H1 (cell line): ENCODE measurements around the gene RNASE7. TPM values are rescaled to one million over a fixed set of nuclear protein-coding genes. Genes with fewer than 3 reads are reported as not detected.
A peak's percentile ranks its signal among the peaks of the same experiment; 100 is the strongest.

Experiments used
- CTCF ChIA-PET: fragments of 300-600 bp; sonication (Branson Sonifier 250); formaldehyde crosslinking; loops from one replicate; lab custom pipeline; 2021; ENCODE audit not compliant: partially characterized antibody; lab: Charles Lee
- POLR2A ChIA-PET: fragments of 300-600 bp; sonication (Branson Sonifier 250); formaldehyde crosslinking; loops from one replicate; lab custom pipeline; 2021; ENCODE audit warnings: inconsistent platforms; ENCODE audit not compliant: partially characterized antibody; lab: Charles Lee
- DNase-seq, 2 experiments: peaks; one replicate each; pipeline versions ENCODE4 v3.0.0 to v3.0.0-alpha.2; 2010 to 2022; ENCODE audit warnings: low spot score in 2 of 2, low read depth in 1 of 2, mixed read lengths in 1 of 2
- FAIRE-seq: peaks from 2 replicates; lab custom pipeline; 2011; peaks lifted over from hg19 to GRCh38; lab: Jason Lieb, UNC
- H2AFZ ChIP-seq: 2 replicates; pipeline ENCODE4 v1.8.1; 2012; ENCODE audit warnings: low read length, inconsistent platforms
- H2AK5ac ChIP-seq: 2 replicates; pipeline ENCODE4 v1.6.1; 2013; ENCODE audit warnings: low read depth, low read length
- H2BK120ac ChIP-seq: replicated peaks from 2 replicates; pipeline ENCODE3; 2013; ENCODE audit warnings: low read depth, low read length, inconsistent platforms
- H2BK12ac ChIP-seq: 2 replicates; pipeline ENCODE4 v1.6.1; 2013; ENCODE audit warnings: low read depth, low read length
- H2BK15ac ChIP-seq: 2 replicates; pipeline ENCODE4 v1.6.1; 2013; ENCODE audit warnings: low read length
- H2BK20ac ChIP-seq: 2 replicates; pipeline ENCODE4 v1.6.1; 2013; ENCODE audit warnings: low read length
- H2BK5ac ChIP-seq: 2 replicates; pipeline ENCODE4 v1.6.1; 2013; ENCODE audit warnings: low read depth, low read length
- H3K14ac ChIP-seq: 2 replicates; pipeline ENCODE4 v1.6.1; 2013; ENCODE audit warnings: inconsistent platforms; ENCODE audit not compliant: insufficient read length
- H3K18ac ChIP-seq: 2 replicates; pipeline ENCODE4 v1.6.1; 2013; ENCODE audit warnings: low read length; ENCODE audit errors: extremely low read depth
- H3K23ac ChIP-seq: 2 replicates; pipeline ENCODE4 v1.6.1; 2013; ENCODE audit warnings: inconsistent platforms; ENCODE audit not compliant: insufficient read length
- H3K23me2 ChIP-seq: 2 replicates; pipeline ENCODE4 v1.6.1; 2013; ENCODE audit warnings: low read depth, low read length
- H3K27ac ChIP-seq: 2 replicates; pipeline ENCODE4 v1.6.1; 2011; ENCODE audit warnings: low read depth, low read length, inconsistent platforms
- H3K27me3 ChIP-seq, 4 experiments: replicated peaks in 1 of 4; 1 replicate in 1 of 4; 2 replicates in 3 of 4; pipeline versions ENCODE4 v1.6.1 to v1.8.1; 2011 to 2013; ENCODE audit warnings: low read length in 3 of 4, mild to moderate bottlenecking in 3 of 4, inconsistent platforms in 2 of 4, mixed read lengths in 2 of 4, moderate library complexity in 1 of 4; ENCODE audit not compliant: control insufficient read depth in 3 of 4, insufficient read depth in 3 of 4; ENCODE audit errors: extremely low read depth in 1 of 4
- H3K36me3 ChIP-seq, 4 experiments: 2 replicates each; pipeline versions ENCODE4 v1.6.1 to v1.8.1; 2011 to 2013; ENCODE audit warnings: mild to moderate bottlenecking in 4 of 4, low read length in 3 of 4, moderate library complexity in 2 of 4, control low read depth in 1 of 4, inconsistent platforms in 1 of 4; ENCODE audit not compliant: insufficient read depth in 4 of 4, control insufficient read depth in 2 of 4
- H3K4ac ChIP-seq: replicated peaks from 2 replicates; pipeline ENCODE3; 2013; ENCODE audit warnings: low read length, low read depth, mixed read lengths, inconsistent platforms; ENCODE audit not compliant: insufficient read length
- H3K4me1 ChIP-seq, 4 experiments: replicated peaks in 1 of 4; 1 replicate in 1 of 4; 2 replicates in 3 of 4; pipeline versions ENCODE4 v1.6.1 to v1.8.1; 2011 to 2013; ENCODE audit warnings: low read length in 3 of 4, inconsistent platforms in 2 of 4, mixed read lengths in 1 of 4; ENCODE audit not compliant: insufficient read depth in 4 of 4, control insufficient read depth in 3 of 4
- H3K4me2 ChIP-seq, 2 experiments: 2 replicates each; pipeline versions ENCODE4 v1.6.1 to v1.8.1; 2011 to 2013; ENCODE audit warnings: low read depth in 2 of 2, low read length in 2 of 2, control low read depth in 1 of 2, inconsistent platforms in 1 of 2, mild to moderate bottlenecking in 1 of 2; ENCODE audit not compliant: insufficient read depth in 1 of 2
- H3K4me3 ChIP-seq, 4 experiments: fragments of 200-600, 300-600 bp in 1 of 4; sonication (generic), shearing (Covaris generic), sonication (Bioruptor Twin) in 1 of 4; 2 replicates each; pipeline versions ENCODE4 v1.5.1 to v1.8.1; 2011 to 2016; ENCODE audit warnings: low read length in 4 of 4, low read depth in 3 of 4, control low read depth in 2 of 4, inconsistent platforms in 2 of 4, mild to moderate bottlenecking in 2 of 4, mixed read lengths in 1 of 4, moderate library complexity in 1 of 4; ENCODE audit not compliant: insufficient read depth in 2 of 4; ENCODE audit errors: extremely low read depth in 1 of 4
- H3K56ac ChIP-seq: replicated peaks from 2 replicates; pipeline ENCODE3; 2013; ENCODE audit warnings: low read depth, mild to moderate bottlenecking, mixed read lengths, low read length, inconsistent platforms; ENCODE audit not compliant: insufficient read length
- H3K79me1 ChIP-seq: 2 replicates; pipeline ENCODE4 v1.6.1; 2013; ENCODE audit warnings: low read depth, low read length, control low read depth
- H3K79me2 ChIP-seq, 2 experiments: 2 replicates each; pipeline versions ENCODE4 v1.6.1 to v1.8.1; 2012 to 2013; ENCODE audit warnings: low read length in 2 of 2, mild to moderate bottlenecking in 2 of 2, inconsistent platforms in 1 of 2; ENCODE audit not compliant: insufficient read depth in 2 of 2, control insufficient read depth in 1 of 2
- H3K9ac ChIP-seq, 4 experiments: replicated peaks in 1 of 4; 1 replicate in 1 of 4; 2 replicates in 3 of 4; pipeline versions ENCODE4 v1.6.1 to v1.8.1; 2011 to 2013; ENCODE audit warnings: low read depth in 3 of 4, low read length in 3 of 4, control low read depth in 2 of 4, mild to moderate bottlenecking in 2 of 4, moderate library complexity in 2 of 4, inconsistent platforms in 1 of 4; ENCODE audit errors: extremely low read depth in 1 of 4
- H3K9me3 ChIP-seq, 2 experiments: 2 replicates each; pipeline versions ENCODE4 v1.6.1 to v1.8.1; 2012 to 2013; ENCODE audit warnings: mild to moderate bottlenecking in 2 of 2, moderate library complexity in 2 of 2, control low read depth in 1 of 2, inconsistent platforms in 1 of 2, low read depth in 1 of 2, low read length in 1 of 2, mixed read lengths in 1 of 2; ENCODE audit not compliant: insufficient read depth in 2 of 2
- H4K20me1 ChIP-seq, 2 experiments: replicated peaks in 1 of 2; 2 replicates each; pipeline versions ENCODE3 to v1.8.1; 2011 to 2013; ENCODE audit warnings: inconsistent platforms in 2 of 2, low read length in 2 of 2, mild to moderate bottlenecking in 1 of 2; ENCODE audit not compliant: insufficient read depth in 2 of 2, control insufficient read depth in 1 of 2
- H4K5ac ChIP-seq: 2 replicates; pipeline ENCODE4 v1.6.1; 2013; ENCODE audit warnings: low read length, low read depth, mixed read lengths, inconsistent platforms; ENCODE audit not compliant: insufficient read length
- H4K8ac ChIP-seq: 2 replicates; pipeline ENCODE4 v1.8.0; 2013; ENCODE audit warnings: mild to moderate bottlenecking, moderate library complexity, low read length, inconsistent platforms; ENCODE audit not compliant: insufficient read depth; ENCODE audit errors: extremely low read depth
- H4K91ac ChIP-seq: replicated peaks from 2 replicates; pipeline ENCODE3; 2013; ENCODE audit warnings: low read length, mixed read lengths, inconsistent platforms; ENCODE audit not compliant: insufficient read length
- MAFK ChIP-seq: IDR thresholded peaks from 2 replicates; pipeline ENCODE4 v1.6.1; 2012; ENCODE audit warnings: low read depth, mild to moderate bottlenecking, improper control_type of control experiment, low read length
- PHF8 ChIP-seq: fragments of 200-600 bp; sonication (generic); conservative IDR thresholded peaks from 2 replicates; pipeline ENCODE4 v1.7.1; 2012; ENCODE audit warnings: low read depth, mild to moderate bottlenecking, inconsistent platforms, low read length, moderate library complexity
- POLR2A ChIP-seq, 2 experiments: IDR thresholded peaks; 1 replicate in 1 of 2; 2 replicates in 1 of 2; pipeline ENCODE4 v1.6.1; 2011; ENCODE audit warnings: low read depth in 2 of 2, low read length in 2 of 2, mild to moderate bottlenecking in 2 of 2; ENCODE audit errors: control extremely low read depth in 1 of 2
- TAF7 ChIP-seq: optimal IDR thresholded peaks from 2 replicates; pipeline ENCODE3; 2011; ENCODE audit warnings: low read depth, mild to moderate bottlenecking, inconsistent platforms, low read length, moderate library complexity, borderline replicate concordance
- WGBS, 2 experiments: shearing (Covaris generic) in 1 of 2; methylation state at CpG; one replicate each; pipeline versions ENCODE4 v1.1.6 to v1.1.7; 2013 to 2015; ENCODE audit warnings: low lambda C conversion rate in 2 of 2, mixed read lengths in 2 of 2, inconsistent platforms in 1 of 2, low coverage in 1 of 2, missing lambda C conversion rate in 1 of 2; ENCODE audit not compliant: insufficient replicate concordance in 2 of 2, insufficient coverage in 1 of 2, insufficient read length in 1 of 2; ENCODE audit errors: extremely low coverage in 1 of 2, missing lambda C conversion rate in 1 of 2; 5-methylcytosine and 5-hydroxymethylcytosine counted together
- polyA plus RNA-seq, 7 experiments: library from polyadenylated mRNA; depleted of rRNA in 3 of 7; stranded (reverse) in 5 of 7; unstranded in 2 of 7; fragments of >200 nt in 5 of 7; fragments of 200-250 nt in 2 of 7; gene quantifications; 1 replicate in 5 of 7; 2 replicates in 1 of 7; 4 replicates in 1 of 7; pipeline versions ENCODE4 v1.2.1 to v1.2.3, GENCODE V29; 2011 to 2013; ENCODE audit warnings: missing spikeins in 2 of 7, mixed read lengths in 2 of 7
- total RNA-seq: library from RNA; stranded (reverse); fragmentation: NEBNext Ultra II Directional; extraction: Animal tissue kit (Norgen Biotek cat#: 25700); gene quantifications from 2 replicates; pipeline ENCODE4 v1.2.1, GENCODE V29; 2021

RNASE7 gene
- total and polyA plus RNA-seq, 2 of the 8 experiments (the other 6 are each of a cell fraction or from before 2014, with no cell fraction given): not detected

- no peak overlapping the region for H2BK15ac ChIP-seq
- H3K23ac ChIP-seq: no peak overlapping the region
- H3K56ac ChIP-seq: no peak overlapping the region
- no peak overlapping the region for H3K4me3 ChIP-seq
- no peak overlapping the region for H2BK120ac ChIP-seq
- H3K18ac ChIP-seq: no peak overlapping the region
- H3K4me1 ChIP-seq: peaks cover 0 to 5% (median 0%) of the 10 kb centered on the region in 4 experiments; a peak in 2 of 7 replicates
- H3K27me3 ChIP-seq: no peaks in the 10 kb centered on the region
- no peak overlapping the region for H4K5ac ChIP-seq
- no peaks in the 10 kb centered on the region for H3K79me1 ChIP-seq
- DNase-seq (no peak), FAIRE-seq (no peak)
- no peaks in the 10 kb centered on the region for H3K79me2 ChIP-seq
- H3K36me3 ChIP-seq: peaks cover 19 to 74% (median 60%) of the 10 kb centered on the region in 4 experiments
- no peak overlapping the region for H3K9ac ChIP-seq
- no peaks in the 10 kb centered on the region for H3K9me3 ChIP-seq
- H2BK20ac ChIP-seq: no peak overlapping the region
- no peak overlapping the region for H2BK12ac ChIP-seq
- no peak overlapping the region for H2AFZ ChIP-seq
- H4K91ac ChIP-seq: no peak overlapping the region
- no peak for TF ChIP-seq TAF7
- 0 out of 3 replicates have a peak, but pooled peaks of 1 of the 2 experiments have one; percentile 35 for TF ChIP-seq POLR2A (IDR thresholded peaks at IDR 0.05; ENCODE audit: control extremely low read depth in 1 of 2, low read depth in 2 of 2, low read length in 2 of 2)
- no peak for TF ChIP-seq PHF8
- TF ChIP-seq MAFK: no peak
- H2BK5ac ChIP-seq: no peak overlapping the region
- H3K23me2 ChIP-seq: no peaks in the 10 kb centered on the region
- peaks cover 9 to 12% of the 10 kb centered on the region in 2 experiments for H4K20me1 ChIP-seq
- H3K4me2 ChIP-seq: no peak overlapping the region
- H3K27ac ChIP-seq: no peak overlapping the region
- 90% methylated on average over 16 of the region's 17 CpGs; no CpG with 5 or more reads in 1 of the 2 experiments for WGBS, 2 experiments
- H2AK5ac ChIP-seq: no peak overlapping the region
- no peak overlapping the region for H4K8ac ChIP-seq
- ChIA-PET CTCF (interaction anchor here (0.9 to 10.2 kb wide), 8 partner anchors 9 to 77 kb away, joined by 3 to 148 read pairs (median 16); partner anchors contain the start of genes ARHGEF40 and TMEM253), POLR2A (interaction anchor here (1.1 to 12.4 kb wide), 7 partner anchors 9 to 70 kb away, joined by 3 to 245 read pairs (median 5); partner anchors contain the start of genes ARHGEF40 and TMEM253)
- no peak overlapping the region for H3K14ac ChIP-seq
- no peak overlapping the region for H3K4ac ChIP-seq
Observed at GRCh38 chr14:21084998-21085853, 43.1 kb downstream of the RNASE7 start.
